Memory B cell (primary cell): ENCODE measurements around the gene PRUNE1.

Experiments
- ATAC-seq: fragments of 150-1000 bp; cut with Tn5 transposase; 2 replicates; pipeline ENCODE4 v1.10.0; 2021; ENCODE audit warnings: low read depth, mild to moderate bottlenecking, moderate library complexity
- DNase-seq, 2 donors: peaks; one replicate each; pipeline ENCODE4 v3.0.0; 2022; ENCODE audit warnings: low spot score in 2 of 2
- H3K27ac Mint-ChIP-seq: one replicate; pipeline ENCODE4 v1.8.0; 2022; ENCODE audit warnings: mild to moderate bottlenecking, moderate library complexity, mixed read lengths
- H3K27me3 Mint-ChIP-seq: one replicate; pipeline ENCODE4 v1.8.0; 2022; ENCODE audit warnings: mixed read lengths
- H3K36me3 Mint-ChIP-seq: one replicate; pipeline ENCODE4 v1.8.0; 2022; ENCODE audit warnings: mild to moderate bottlenecking, mixed read lengths
- H3K4me1 Mint-ChIP-seq: one replicate; pipeline ENCODE4 v1.8.0; 2022; ENCODE audit warnings: mixed read lengths
- H3K4me3 Mint-ChIP-seq: one replicate; pipeline ENCODE4 v1.8.0; 2022; ENCODE audit warnings: mild to moderate bottlenecking, moderate library complexity, mixed read lengths
- H3K9me3 Mint-ChIP-seq: one replicate; pipeline ENCODE4 v1.8.0; 2022; ENCODE audit warnings: mixed read lengths

PRUNE1 gene

GRCh38 chr1:151043163-151043562 lies 34.9 kb downstream of the PRUNE1 start:
- H3K9me3 Mint-ChIP-seq: no peaks in the 10 kb centered on the region
- DNase-seq: no peak

GRCh38 chr1:151047591-151047924 lies 39.3 kb downstream of the PRUNE1 start, which contains the start of gene C1orf56:
Gene C1orf56, plus strand, starts transcription at chr1:151047751. Its CDS starts 97 bp downstream, at chr1:151047848.
- Mint-ChIP-seq H3K27me3 (no peaks in the 10 kb centered on the region), H3K9me3 (no peaks in the 10 kb centered on the region), H3K4me3 (peak within 1 kb of the TSS; percentile 92), H3K27ac (peak within 1 kb of the TSS; percentile 88), H3K36me3 (peaks cover 13% of the 10 kb centered on the region), H3K4me1 (peaks cover 23% of the 10 kb centered on the region)
- DNase-seq: peak; percentile 38 to 48
- peak; percentile 58 for ATAC-seq

More at GRCh38 chr1:151043163-151043562, 34.9 kb downstream of the PRUNE1 start:
- Mint-ChIP-seq H3K27ac (no peak overlapping the region), H3K4me3 (no peak overlapping the region), H3K4me1 (peaks cover 4% of the 10 kb centered on the region), H3K27me3 (no peaks in the 10 kb centered on the region), H3K36me3 (peaks cover 8% of the 10 kb centered on the region)
- ATAC-seq: no peak

GRCh38 chr1:151047925-151048644 lies 39.8 kb downstream of the PRUNE1 start:
- H3K4me3 Mint-ChIP-seq: peak overlapping the region; percentile 92
- H3K9me3 Mint-ChIP-seq: no peaks in the 10 kb centered on the region
- DNase-seq: peak; percentile 40 to 63
- peaks cover 25% of the 10 kb centered on the region for H3K4me1 Mint-ChIP-seq
- H3K27ac Mint-ChIP-seq: peak overlapping the region; percentile 88
- peaks cover 12% of the 10 kb centered on the region for H3K36me3 Mint-ChIP-seq
- ATAC-seq: peak; percentile 82
- no peaks in the 10 kb centered on the region for H3K27me3 Mint-ChIP-seq

- Mint-ChIP-seq H3K4me3 (peak overlapping the region; percentile 92), H3K9me3 (no peaks in the 10 kb centered on the region), H3K27ac (peak overlapping the region; percentile 88), H3K36me3 (peaks cover 12% of the 10 kb centered on the region), H3K27me3 (no peaks in the 10 kb centered on the region), H3K4me1 (peaks cover 24% of the 10 kb centered on the region)
- ATAC-seq: no peak
- DNase-seq: no peak
Observed at GRCh38 chr1:151048645-151049032, 40.4 kb downstream of the PRUNE1 start.

GRCh38 chr1:151049458-151049857 lies 41.2 kb downstream of the PRUNE1 start:
- H3K27me3 Mint-ChIP-seq: no peaks in the 10 kb centered on the region
- H3K27ac Mint-ChIP-seq: peak overlapping the region; percentile 72
- H3K4me3 Mint-ChIP-seq: no peak overlapping the region
- H3K4me1 Mint-ChIP-seq: peaks cover 27% of the 10 kb centered on the region
- H3K36me3 Mint-ChIP-seq: peaks cover 16% of the 10 kb centered on the region
- no peaks in the 10 kb centered on the region for H3K9me3 Mint-ChIP-seq
- ATAC-seq: no peak
- no peak for DNase-seq

- Mint-ChIP-seq H3K27me3 (no peaks in the 10 kb centered on the region), H3K27ac (peak overlapping the region; percentile 72), H3K4me3 (no peak overlapping the region), H3K36me3 (peaks cover 20% of the 10 kb centered on the region), H3K4me1 (peaks cover 31% of the 10 kb centered on the region), H3K9me3 (no peaks in the 10 kb centered on the region)
- ATAC-seq: no peak
- DNase-seq: no peak
Observed at GRCh38 chr1:151050051-151050688, 41.9 kb downstream of the PRUNE1 start.

GRCh38 chr1:151051356-151052009 lies 43.2 kb downstream of the PRUNE1 start:
- ATAC-seq (no peak), DNase-seq (no peak)
- Mint-ChIP-seq H3K9me3 (no peaks in the 10 kb centered on the region), H3K27ac (no peak overlapping the region), H3K27me3 (no peaks in the 10 kb centered on the region), H3K4me3 (no peak overlapping the region), H3K36me3 (peaks cover 27% of the 10 kb centered on the region), H3K4me1 (peaks cover 42% of the 10 kb centered on the region)

- no peaks in the 10 kb centered on the region for H3K9me3 Mint-ChIP-seq
- ATAC-seq (no peak), DNase-seq (no peak)
- peak overlapping the region; percentile 96 for H3K4me3 Mint-ChIP-seq
- H3K4me1 Mint-ChIP-seq: peaks cover 47% of the 10 kb centered on the region
- no peaks in the 10 kb centered on the region for H3K27me3 Mint-ChIP-seq
- H3K27ac Mint-ChIP-seq: peak overlapping the region; percentile 99
- H3K36me3 Mint-ChIP-seq: peaks cover 43% of the 10 kb centered on the region
Observed at GRCh38 chr1:151054971-151055547, 46.8 kb downstream of the PRUNE1 start.

GRCh38 chr1:151055581-151055980 lies 47.3 kb downstream of the PRUNE1 start:
- H3K4me1 Mint-ChIP-seq: peaks cover 50% of the 10 kb centered on the region
- DNase-seq: no peak
- no peaks in the 10 kb centered on the region for H3K27me3 Mint-ChIP-seq
- H3K9me3 Mint-ChIP-seq: no peaks in the 10 kb centered on the region
- peaks cover 43% of the 10 kb centered on the region for H3K36me3 Mint-ChIP-seq
- ATAC-seq: no peak
- H3K27ac Mint-ChIP-seq: peak overlapping the region; percentile 99
- peak overlapping the region; percentile 96 for H3K4me3 Mint-ChIP-seq

GRCh38 chr1:151056149-151056548 lies 47.9 kb downstream of the PRUNE1 start:
- no peaks in the 10 kb centered on the region for H3K9me3 Mint-ChIP-seq
- H3K4me1 Mint-ChIP-seq: peaks cover 53% of the 10 kb centered on the region
- H3K27me3 Mint-ChIP-seq: no peaks in the 10 kb centered on the region
- H3K36me3 Mint-ChIP-seq: peaks cover 43% of the 10 kb centered on the region
- ATAC-seq (peak; percentile 27), DNase-seq (peak in 1 of 2 donors; percentile 32)
- H3K4me3 Mint-ChIP-seq: peak overlapping the region; percentile 96
- H3K27ac Mint-ChIP-seq: peak overlapping the region; percentile 99

GRCh38 chr1:151058692-151059091 lies 50.4 kb downstream of the PRUNE1 start:
- Mint-ChIP-seq H3K4me1 (peaks cover 43% of the 10 kb centered on the region), H3K27me3 (no peaks in the 10 kb centered on the region), H3K9me3 (no peaks in the 10 kb centered on the region), H3K27ac (peak overlapping the region; percentile 99), H3K36me3 (peaks cover 33% of the 10 kb centered on the region), H3K4me3 (peak overlapping the region; percentile 96)
- ATAC-seq (no peak), DNase-seq (no peak)

- Mint-ChIP-seq H3K27me3 (no peaks in the 10 kb centered on the region), H3K4me1 (peaks cover 41% of the 10 kb centered on the region), H3K4me3 (peak within 1 kb of the TSS; percentile 96), H3K36me3 (peaks cover 31% of the 10 kb centered on the region), H3K27ac (peak within 1 kb of the TSS; percentile 99), H3K9me3 (no peaks in the 10 kb centered on the region)
- peak; percentile 82 for ATAC-seq
- DNase-seq: peak; percentile 80 to 82
Observed at GRCh38 chr1:151059109-151060006, 51.1 kb downstream of the PRUNE1 start, which contains the start of gene CDC42SE1. Gene CDC42SE1, minus strand, starts transcription at chr1:151059622. Its CDS starts 3,892 bp downstream, at chr1:151055730.

- H3K4me1 Mint-ChIP-seq: peaks cover 35% of the 10 kb centered on the region
- peak in 1 of 2 donors; percentile 27 for DNase-seq
- no peaks in the 10 kb centered on the region for H3K27me3 Mint-ChIP-seq
- no peak for ATAC-seq
- H3K4me3 Mint-ChIP-seq: peak within 1 kb of the TSS; percentile 96
- peaks cover 24% of the 10 kb centered on the region for H3K36me3 Mint-ChIP-seq
- peak within 1 kb of the TSS; percentile 99 for H3K27ac Mint-ChIP-seq
- H3K9me3 Mint-ChIP-seq: no peaks in the 10 kb centered on the region
Observed at GRCh38 chr1:151060007-151060656, 51.9 kb downstream of the PRUNE1 start, which contains the start of gene MLLT11. Gene MLLT11, plus strand, starts transcription at chr1:151060397. Its CDS starts 6,828 bp downstream, at chr1:151067225.
